HepG2 (cell line): ENCODE measurements around the gene LAMA1. TPM values are rescaled to one million over a fixed set of nuclear protein-coding genes. Genes with fewer than 3 reads are reported as not detected.

Source experiments
- ATAC-seq: fragments of 200-7000 bp; cut with Tn5 transposase; 3 replicates; pipeline ENCODE4 v1.9.1; 2020; ENCODE audit warnings: mild to moderate bottlenecking, moderate library complexity
- BruUV-seq: library from RNA; stranded (reverse); fragments of 400-500 nt; replicated peaks from 2 replicates; lab custom pipeline; 2021; lab: Mats Ljungman, UMichigan
- CTCF ChIA-PET: fragments of 300-600 bp; formaldehyde crosslinking; extraction: SDS; loops from one replicate; lab custom pipeline; 2021; ENCODE audit warnings: low total read pairs, inconsistent platforms, low intra/inter-chr PET ratio; lab: Yijun Ruan, JAX
- POLR2A ChIA-PET: fragments of 350-600 bp; sonication (Branson Sonifier 250); formaldehyde crosslinking; loops from one replicate; lab custom pipeline; 2020; ENCODE audit warnings: antibody characterized with exemption, inconsistent platforms; lab: Yijun Ruan, JAX
- DNase-seq: peaks from one replicate; pipeline ENCODE4 v3.0.0-alpha.2; 2015; ENCODE audit warnings: low spot score
- FAIRE-seq: peaks from 3 replicates; lab custom pipeline; 2011; peaks lifted over from hg19 to GRCh38; lab: Jason Lieb, UNC
- H2AFZ ChIP-seq: one replicate; pipeline ENCODE4 v1.6.1; 2011; ENCODE audit warnings: low read length, inconsistent platforms
- H3K27ac ChIP-seq: fragments of 300-600 bp; 3 replicates; pipeline ENCODE4 v1.8.0; 2011; ENCODE audit warnings: mixed run types, mild to moderate bottlenecking, mixed read lengths, low read length, inconsistent platforms; ENCODE audit not compliant: insufficient read depth; ENCODE audit errors: extremely low read length
- H3K27me3 ChIP-seq, 2 experiments: fragments of 200-600 bp in 1 of 2; 2 replicates in 1 of 2; 3 replicates in 1 of 2; pipeline versions ENCODE4 v1.6.0 to v1.8.0; 2011; ENCODE audit warnings: low read length in 2 of 2, mild to moderate bottlenecking in 2 of 2, moderate library complexity in 2 of 2, inconsistent platforms in 1 of 2; ENCODE audit not compliant: insufficient read depth in 2 of 2, control insufficient read depth in 1 of 2
- H3K36me3 ChIP-seq, 2 experiments: fragments of 200-600 bp in 1 of 2; replicated peaks in 1 of 2; 2 replicates in 1 of 2; 3 replicates in 1 of 2; pipeline versions ENCODE4 v1.5.1 to v1.8.0; 2011; ENCODE audit warnings: low read length in 2 of 2, inconsistent platforms in 1 of 2; ENCODE audit not compliant: insufficient read depth in 2 of 2, control insufficient read depth in 1 of 2
- H3K4me1 ChIP-seq: 2 replicates; pipeline ENCODE4 v1.5.1; 2012; ENCODE audit warnings: low read length, inconsistent platforms; ENCODE audit not compliant: insufficient read depth
- H3K4me2 ChIP-seq: 2 replicates; pipeline ENCODE4 v1.6.0; 2011; ENCODE audit warnings: low read depth, low read length, inconsistent platforms
- H3K4me3 ChIP-seq, 3 experiments: fragments of 200-600 bp in 1 of 3; sonication (generic), shearing (Covaris generic) in 1 of 3; replicated peaks in 1 of 3; 2 replicates each; pipeline ENCODE4 v1.5.1; 2011 to 2016; ENCODE audit warnings: low read length in 3 of 3, inconsistent platforms in 2 of 3, low read depth in 2 of 3, mild to moderate bottlenecking in 2 of 3, control low read depth in 1 of 3, mixed read lengths in 1 of 3; ENCODE audit not compliant: insufficient read depth in 1 of 3
- H3K79me2 ChIP-seq: one replicate; pipeline ENCODE4 v1.6.1; 2011; ENCODE audit warnings: low read length, inconsistent platforms; ENCODE audit not compliant: insufficient read depth
- H3K9ac ChIP-seq: 2 replicates; pipeline ENCODE4 v1.6.0; 2011; ENCODE audit warnings: mild to moderate bottlenecking, low read depth, low read length, inconsistent platforms; ENCODE audit not compliant: insufficient read depth
- H3K9me3 ChIP-seq: 2 replicates; pipeline ENCODE4 v1.5.1; 2012; ENCODE audit warnings: mild to moderate bottlenecking, low read length
- H4K20me1 ChIP-seq: 2 replicates; pipeline ENCODE4 v1.6.0; 2011; ENCODE audit warnings: inconsistent platforms, mild to moderate bottlenecking, low read length, moderate library complexity; ENCODE audit not compliant: insufficient read depth
- CBX1 ChIP-seq: IDR thresholded peaks from one replicate; pipeline ENCODE4 v1.6.1; 2016; ENCODE audit warnings: antibody characterized with exemption, low read depth
- KAT8 ChIP-seq: IDR thresholded peaks from 2 replicates; pipeline ENCODE4 v1.6.1; 2016; ENCODE audit warnings: missing genetic modification reagents, missing compliant biosample characterization
- LBX2 ChIP-seq: sonication (generic); formaldehyde crosslinking; IDR thresholded peaks from 2 replicates; pipeline ENCODE4 v1.5.0; 2020; ENCODE audit warnings: missing genetic modification reagents, mild to moderate bottlenecking, borderline replicate concordance
- USF2 ChIP-seq, 2 experiments: sonication (generic) in 1 of 2; formaldehyde crosslinking in 1 of 2; IDR thresholded peaks; 2 replicates each; pipeline versions ENCODE4 v1.5.1 to v1.6.1; 2011 to 2020; ENCODE audit warnings: borderline replicate concordance in 1 of 2, low read depth in 1 of 2, low read length in 1 of 2, mild to moderate bottlenecking in 1 of 2, missing genetic modification reagents in 1 of 2, moderate library complexity in 1 of 2
- YEATS2 ChIP-seq: sonication (generic); formaldehyde crosslinking; IDR thresholded peaks from 2 replicates; pipeline ENCODE4 v1.4.0; 2020; ENCODE audit warnings: missing genetic modification reagents, borderline replicate concordance
- ZSCAN29 ChIP-seq: sonication (generic); formaldehyde crosslinking; conservative IDR thresholded peaks from 2 replicates; pipeline ENCODE4 v1.4.0; 2020; ENCODE audit warnings: mild to moderate bottlenecking, missing genetic modification reagents
- in situ Hi-C: cut with HindIII; loops from 2 replicates; pipeline ENCODE4 v1.10.0; 2017; ENCODE audit warnings: low pct_unique_long_range_greater_than_20kb; ENCODE audit not compliant: extremely low pct_ligation_motif_present
- intact Hi-C: fragments of 100-400 bp; cut with micrococcal nuclease; formaldehyde crosslinking; loops from one replicate; pipeline ENCODE4 v1.10.0; 2022; ENCODE audit not compliant: unreplicated experiment
- polyA plus RNA-seq, 8 experiments: library from polyadenylated mRNA; depleted of rRNA in 3 of 8; stranded (reverse) in 7 of 8; unstranded in 1 of 8; fragments of >200 nt; fragmentation: Illumina TruSeq in 4 of 8; extraction: Trizol in 4 of 8; gene quantifications; 2 replicates each; pipeline versions ENCODE4 v1.2.1 to v1.2.3, GENCODE V29; 2011 to 2016; ENCODE audit warnings: low read depth in 4 of 8, missing spikeins in 1 of 8, mixed read lengths in 1 of 8; ENCODE audit not compliant: insufficient read depth in 1 of 8
- total RNA-seq, 5 experiments: library from RNA; depleted of rRNA; stranded (reverse); fragments of >200 nt; fragmentation: Illumina TruSeq; extraction: Trizol; gene quantifications; 2 replicates each; pipeline ENCODE4 v1.2.3, GENCODE V29; 2016; ENCODE audit warnings: low read depth in 1 of 5

The LAMA1 gene
- total and polyA plus RNA-seq, 2 of the 13 experiments (the other 11 are each of a cell fraction or from before 2014, with no cell fraction given): 0.05 to 0.44 TPM

GRCh38 chr18:7094427-7094826 lies 23.2 kb downstream of the LAMA1 start:
- DNase-seq (no peak), ATAC-seq (no peak), FAIRE-seq (no peak)
- Histone ChIP-seq H3K4me2 (no peak overlapping the region), H2AFZ (no peak overlapping the region), H3K27me3 (no peaks in the 10 kb centered on the region), H3K4me3 (no peak overlapping the region), H4K20me1 (no peaks in the 10 kb centered on the region), H3K9me3 (no peaks in the 10 kb centered on the region), H3K9ac (no peak overlapping the region), H3K79me2 (no peaks in the 10 kb centered on the region), H3K36me3 (no peaks in the 10 kb centered on the region), H3K4me1 (no peaks in the 10 kb centered on the region), H3K27ac (no peak overlapping the region)
- ChIA-PET POLR2A (no interaction called here), CTCF (no interaction called here)
- in situ Hi-C loops (no loop called here), intact Hi-C loops (no loop called here)
- TF ChIP-seq USF2 (IDR thresholded peaks at IDR 0.05; ENCODE audit: low read depth, low read length): no peak
- no peak for TF ChIP-seq USF2 (CRISPR knock-in tag; IDR thresholded peaks at IDR 0.05; ENCODE audit: borderline replicate concordance)
- TF ChIP-seq CBX1: no peak
- no peak for TF ChIP-seq LBX2 (CRISPR knock-in tag)
- no peak for TF ChIP-seq ZSCAN29 (CRISPR knock-in tag)
- TF ChIP-seq YEATS2 (CRISPR knock-in tag): no peak
- no peak for TF ChIP-seq KAT8 (CRISPR knock-in tag)
- BruUV-seq: no TSS peak
